SK-MEL-5 (cell line): ENCODE measurements around the gene MRPL49. TPM values are rescaled to one million over a fixed set of nuclear protein-coding genes. Genes with fewer than 3 reads are reported as not detected.

ENCODE experiments used
- DNase-seq: peaks from one replicate; pipeline ENCODE4 v3.0.0-alpha.2; 2016; ENCODE audit warnings: low read depth, low spot score
- in situ Hi-C: cut with HindIII; loops from 2 replicates; pipeline ENCODE4 v1.10.0; 2016; ENCODE audit warnings: low sequenced_read_pairs, high pct_unique_total_duplicates, low pct_unique_long_range_greater_than_20kb
- polyA plus RNA-seq, 2 experiments: library from polyadenylated mRNA; depleted of rRNA; stranded (reverse); fragments of >200 nt; gene quantifications; 2 replicates each; pipeline ENCODE4 v1.2.3, GENCODE V29; 2015
- total RNA-seq: library from RNA; depleted of rRNA; stranded (reverse); fragments of >200 nt; shearing (Covaris generic); gene quantifications from 2 replicates; pipeline ENCODE4 v1.2.3, GENCODE V29; 2014; rRNA removed

The MRPL49 gene
- 52.2 and 53.9 TPM in 2 replicates for total RNA-seq
- 65.7 and 73.9 TPM in 2 replicates for polyA plus RNA-seq (2015; cell fraction: cytosol; rRNA removed)
- polyA plus RNA-seq (2015; cell fraction: nucleus; rRNA removed) = 13.9 and 14.0 TPM in 2 replicates

- in situ Hi-C loops = no loop called here
- peak; percentile 96 for DNase-seq
These were observed at the start of gene MRPL49, which contains the start of gene FAU for GRCh38 chr11:65121865-65122696. Gene MRPL49 (plus strand): TSS chr11:65122321. CDS start chr11:65122347, 26 bp downstream. Gene FAU (minus strand): TSS chr11:65122134. CDS start chr11:65121813, 321 bp downstream.

- in situ Hi-C loops = no loop called here
- DNase-seq = no peak
These were observed 49.5 kb upstream of the MRPL49 start for GRCh38 chr11:65072631-65072966.

- DNase-seq = no peak
- in situ Hi-C loops = no loop called here
These were observed 44.7 kb upstream of the MRPL49 start for GRCh38 chr11:65077451-65077850.

GRCh38 chr11:65078151-65078550 lies 44.0 kb upstream of the MRPL49 start:
- DNase-seq = peak; percentile 56
- in situ Hi-C loops = no loop called here

GRCh38 chr11:65078786-65079342 lies 43.3 kb upstream of the MRPL49 start:
- in situ Hi-C loops = no loop called here

GRCh38 chr11:65083134-65083833 lies 38.8 kb upstream of the MRPL49 start:
- no peak for DNase-seq
- in situ Hi-C loops = no loop called here

More at GRCh38 chr11:65078786-65079342, 43.3 kb upstream of the MRPL49 start:
- DNase-seq = no peak

- in situ Hi-C loops = no loop called here
- DNase-seq = peak; percentile 91
These were observed 38.1 kb upstream of the MRPL49 start, which contains the start of the genes CDCA5 and ZFPL1 for GRCh38 chr11:65083834-65084597. Gene CDCA5 (minus strand): TSS chr11:65084040. CDS start chr11:65083978, 62 bp downstream. Gene ZFPL1 (plus strand): TSS chr11:65084222. CDS start chr11:65084699, 477 bp downstream.

- DNase-seq = no peak
- in situ Hi-C loops = no loop called here
These were observed 37.3 kb upstream of the MRPL49 start for GRCh38 chr11:65084598-65085375.

- DNase-seq = no peak
- in situ Hi-C loops = no loop called here
These were observed 36.7 kb upstream of the MRPL49 start for GRCh38 chr11:65085446-65085845.

- in situ Hi-C loops = no loop called here
- DNase-seq = no peak
These were observed 35.3 kb upstream of the MRPL49 start for GRCh38 chr11:65086809-65087208.

- in situ Hi-C loops = no loop called here
- DNase-seq = no peak
These were observed 34.9 kb upstream of the MRPL49 start for GRCh38 chr11:65087216-65087615.

- DNase-seq = no peak
- in situ Hi-C loops = no loop called here
These were observed 34.3 kb upstream of the MRPL49 start for GRCh38 chr11:65087827-65088226.

- DNase-seq = no peak
- in situ Hi-C loops = no loop called here
These were observed 32.5 kb upstream of the MRPL49 start for GRCh38 chr11:65089621-65090020.

- DNase-seq = no peak
- in situ Hi-C loops = no loop called here
These were observed 31.5 kb upstream of the MRPL49 start for GRCh38 chr11:65090628-65091027.

GRCh38 chr11:65095427-65095826 lies 26.7 kb upstream of the MRPL49 start:
- in situ Hi-C loops = no loop called here
- no peak for DNase-seq

- DNase-seq = peak; percentile 82
- in situ Hi-C loops = no loop called here
These were observed 25.9 kb upstream of the MRPL49 start, which contains the start of gene VPS51 for GRCh38 chr11:65095974-65096806. Gene VPS51 (plus strand): TSS chr11:65096214. CDS start chr11:65096251, 37 bp downstream.
